Measurements from ENCODE around the gene FILIP1.

Gene FILIP1

DNA sequence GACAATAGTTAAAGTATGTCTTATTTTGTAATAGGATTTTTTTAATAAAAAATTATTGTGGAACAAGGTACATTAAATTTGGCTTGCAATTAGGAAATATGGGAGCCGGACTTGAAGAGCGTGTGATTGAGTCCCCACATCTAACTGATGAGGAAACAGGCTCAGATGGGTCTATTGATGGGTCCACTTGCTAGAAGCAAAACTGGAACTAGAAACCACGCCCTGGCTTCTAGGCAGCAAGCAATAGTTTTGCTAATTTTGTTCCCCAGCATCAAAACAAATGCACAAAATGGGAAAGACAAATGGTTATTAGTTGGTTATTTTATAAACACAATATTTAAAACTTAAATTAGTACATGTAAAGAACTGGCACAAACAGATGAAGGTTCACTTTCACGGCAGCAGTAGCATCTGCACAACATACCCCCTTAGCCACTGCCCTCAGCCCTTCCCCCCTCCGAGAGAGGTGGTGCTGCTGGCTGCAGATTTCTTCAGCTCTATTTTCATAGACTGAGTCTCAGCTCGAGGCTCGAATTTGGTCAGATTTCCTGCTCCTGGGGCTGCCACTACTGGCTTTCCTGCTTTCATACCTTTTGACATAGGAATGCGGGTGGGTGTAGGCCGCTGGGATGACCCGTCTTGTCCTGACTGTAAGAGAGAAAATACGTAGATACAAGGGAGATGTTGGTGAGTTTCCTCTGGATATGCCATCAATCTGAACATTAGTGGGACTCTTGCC is 185.2 kb downstream of the FILIP1 start:
- TF ChIP-seq GATA2 (IDR thresholded peaks at IDR 0.05; ENCODE audit: low read depth, low read length) (no peak), GATA3 (IDR thresholded peaks at IDR 0.05; ENCODE audit: low read depth, low read length) (no peak)

DNA sequence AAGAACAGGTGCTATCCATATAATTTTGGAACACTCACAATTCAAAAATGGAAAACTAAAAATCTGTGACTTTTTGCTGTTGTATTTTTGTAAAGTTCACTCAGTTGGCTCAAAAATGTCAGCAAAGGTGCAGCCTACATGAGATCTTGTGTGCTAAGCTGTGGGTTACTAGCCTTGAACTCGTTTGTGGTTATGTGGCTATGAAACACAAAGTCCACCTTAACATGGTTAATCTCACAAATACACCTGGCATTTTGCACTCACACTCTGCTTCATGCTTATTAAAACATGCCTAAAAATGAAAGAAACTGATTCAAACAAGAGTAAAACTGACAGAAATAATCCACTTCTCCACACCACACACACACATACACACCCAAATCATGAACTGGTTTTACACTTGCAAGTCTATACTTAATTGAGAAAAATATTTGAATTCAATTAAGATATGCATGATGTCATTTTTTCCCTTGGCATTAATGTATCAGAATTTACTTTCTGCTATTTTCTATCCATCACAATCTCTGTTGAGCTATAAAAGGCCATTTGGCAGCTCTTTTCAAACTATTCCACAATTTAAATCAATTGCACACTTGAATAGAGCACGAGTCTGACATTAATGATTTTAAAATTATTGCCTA is 186.1 kb downstream of the FILIP1 start:
- TF ChIP-seq GATA2 (IDR thresholded peaks at IDR 0.05; ENCODE audit: low read depth, low read length) (no peak), GATA3 (IDR thresholded peaks at IDR 0.05; ENCODE audit: low read depth, low read length) (no peak)

DNA sequence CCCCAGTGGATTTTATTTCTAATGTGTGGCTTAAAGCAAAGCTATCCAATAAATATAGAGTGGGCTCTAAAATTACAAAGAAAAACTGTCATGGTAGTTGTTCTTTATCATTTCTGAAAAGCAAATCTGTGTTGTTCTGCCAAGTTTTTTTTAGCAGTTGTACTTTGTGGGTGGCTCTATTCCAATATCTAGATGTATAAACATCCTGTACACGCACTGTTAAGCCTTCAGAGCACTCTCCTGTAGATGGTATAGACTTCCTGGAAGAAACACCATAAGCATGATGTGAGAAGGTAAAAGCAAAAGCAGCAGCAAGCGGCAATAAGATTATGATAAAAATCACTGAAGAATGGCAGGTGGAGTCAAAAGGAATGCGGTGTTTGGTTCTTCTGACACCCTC is 187.5 kb downstream of the FILIP1 start:
- TF ChIP-seq GATA2 (IDR thresholded peaks at IDR 0.05; ENCODE audit: low read depth, low read length) = no peak
- TF ChIP-seq GATA3 (IDR thresholded peaks at IDR 0.05; ENCODE audit: low read depth, low read length) = no peak

DNA sequence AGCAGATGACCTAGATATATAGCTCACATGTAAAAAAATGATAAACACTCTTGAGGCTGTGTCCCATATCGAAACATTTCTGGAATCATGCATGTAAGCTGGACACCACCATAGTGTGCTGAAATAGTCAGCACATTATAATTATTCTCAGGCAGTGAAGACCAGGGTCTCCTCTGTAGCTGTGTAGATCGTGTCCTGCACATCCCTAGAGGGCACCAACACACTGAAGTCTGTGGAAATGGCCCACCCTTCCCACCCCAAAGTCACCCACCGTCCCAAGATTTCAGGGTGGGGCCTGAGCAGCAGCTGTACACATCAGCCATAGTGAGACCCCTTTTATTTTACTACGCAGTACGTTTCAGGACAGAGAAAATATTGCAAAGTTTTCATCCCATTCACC is 188.0 kb downstream of the FILIP1 start:
- TF ChIP-seq GATA2 (IDR thresholded peaks at IDR 0.05; ENCODE audit: low read depth, low read length) (no peak), GATA3 (IDR thresholded peaks at IDR 0.05; ENCODE audit: low read depth, low read length) (no peak)

DNA sequence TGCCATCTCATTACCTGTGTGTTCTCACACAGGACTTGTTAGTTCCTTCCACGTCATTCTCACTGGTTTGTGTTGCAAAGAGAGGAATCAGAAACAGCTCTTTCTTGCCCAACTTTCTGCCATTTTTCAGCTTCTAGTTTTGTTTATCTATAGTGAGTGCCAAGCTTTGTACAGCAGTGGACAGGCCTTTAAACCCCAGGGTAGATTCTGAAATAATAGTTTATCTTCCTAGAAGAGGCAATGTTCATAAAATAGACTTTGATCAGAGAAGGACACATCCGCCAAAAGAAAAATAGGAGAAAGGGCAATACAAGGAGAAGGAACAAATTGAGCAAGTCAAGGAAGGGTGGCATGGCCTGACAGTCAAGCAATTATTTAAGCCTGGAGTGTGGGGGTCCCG is 191.3 kb downstream of the FILIP1 start:
- no peak for TF ChIP-seq GATA2 (IDR thresholded peaks at IDR 0.05; ENCODE audit: low read depth, low read length)
- TF ChIP-seq GATA3 (IDR thresholded peaks at IDR 0.05; ENCODE audit: low read depth, low read length) = no peak

DNA sequence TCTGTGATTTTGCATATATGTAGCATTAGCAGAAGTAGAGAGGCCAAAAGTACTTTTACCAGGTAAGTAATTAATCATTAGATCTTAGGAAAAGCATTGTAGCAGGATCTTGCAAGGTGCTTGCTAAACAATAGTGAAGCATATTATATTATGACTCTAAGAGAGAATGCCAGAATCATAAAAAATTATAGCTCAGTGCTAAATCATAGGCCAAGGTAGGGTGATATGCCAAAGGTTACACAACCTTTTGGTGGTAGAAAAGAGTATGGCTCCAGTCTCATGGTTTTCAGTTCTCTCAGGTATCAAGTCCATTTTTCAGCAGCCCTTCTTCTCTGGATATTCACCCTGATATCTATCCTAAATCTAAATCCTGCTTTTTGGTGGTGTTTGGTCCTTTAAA is 192.1 kb downstream of the FILIP1 start:
- TF ChIP-seq GATA2 (IDR thresholded peaks at IDR 0.05; ENCODE audit: low read depth, low read length) = no peak
- TF ChIP-seq GATA3 (IDR thresholded peaks at IDR 0.05; ENCODE audit: low read depth, low read length) = no peak

DNA sequence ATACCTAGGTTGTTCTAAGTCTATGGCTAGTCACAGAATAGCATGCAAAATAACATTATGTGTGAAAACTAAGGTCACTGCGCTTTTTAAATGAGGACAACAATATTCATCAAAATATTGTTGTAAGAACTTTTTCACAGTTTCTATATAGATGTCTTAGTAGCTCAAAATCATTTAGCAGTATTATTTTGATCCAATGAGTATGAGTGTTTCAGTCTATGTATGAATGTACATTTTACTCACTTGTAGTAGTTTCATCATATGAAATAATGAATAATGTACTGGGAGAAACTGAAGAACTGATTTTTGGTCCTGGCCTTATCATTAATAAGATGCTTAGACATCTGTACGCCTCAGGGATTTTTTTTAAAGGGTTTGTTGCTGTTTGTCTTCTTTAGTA is 192.5 kb downstream of the FILIP1 start:
- TF ChIP-seq GATA3 (IDR thresholded peaks at IDR 0.05; ENCODE audit: low read depth, low read length) (no peak), GATA2 (IDR thresholded peaks at IDR 0.05; ENCODE audit: low read depth, low read length) (no peak)

DNA sequence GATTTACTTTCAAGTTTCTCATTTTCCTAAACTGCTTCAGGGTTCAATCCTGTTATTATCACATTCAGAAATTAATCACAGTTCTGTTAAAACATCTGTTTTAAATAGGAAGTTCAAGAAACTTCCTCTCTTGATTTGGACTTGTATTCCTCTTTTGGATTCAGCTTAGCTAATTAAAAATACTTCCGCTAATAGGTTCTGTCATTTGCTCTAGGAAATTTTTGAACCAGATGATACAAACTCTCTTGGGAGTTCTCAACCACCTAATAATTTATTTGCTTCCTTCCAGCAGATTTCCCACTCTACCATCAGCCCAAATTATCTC is 193.1 kb downstream of the FILIP1 start:
- TF ChIP-seq GATA3 (IDR thresholded peaks at IDR 0.05; ENCODE audit: low read depth, low read length) (no peak), GATA2 (IDR thresholded peaks at IDR 0.05; ENCODE audit: low read depth, low read length) (no peak)

DNA sequence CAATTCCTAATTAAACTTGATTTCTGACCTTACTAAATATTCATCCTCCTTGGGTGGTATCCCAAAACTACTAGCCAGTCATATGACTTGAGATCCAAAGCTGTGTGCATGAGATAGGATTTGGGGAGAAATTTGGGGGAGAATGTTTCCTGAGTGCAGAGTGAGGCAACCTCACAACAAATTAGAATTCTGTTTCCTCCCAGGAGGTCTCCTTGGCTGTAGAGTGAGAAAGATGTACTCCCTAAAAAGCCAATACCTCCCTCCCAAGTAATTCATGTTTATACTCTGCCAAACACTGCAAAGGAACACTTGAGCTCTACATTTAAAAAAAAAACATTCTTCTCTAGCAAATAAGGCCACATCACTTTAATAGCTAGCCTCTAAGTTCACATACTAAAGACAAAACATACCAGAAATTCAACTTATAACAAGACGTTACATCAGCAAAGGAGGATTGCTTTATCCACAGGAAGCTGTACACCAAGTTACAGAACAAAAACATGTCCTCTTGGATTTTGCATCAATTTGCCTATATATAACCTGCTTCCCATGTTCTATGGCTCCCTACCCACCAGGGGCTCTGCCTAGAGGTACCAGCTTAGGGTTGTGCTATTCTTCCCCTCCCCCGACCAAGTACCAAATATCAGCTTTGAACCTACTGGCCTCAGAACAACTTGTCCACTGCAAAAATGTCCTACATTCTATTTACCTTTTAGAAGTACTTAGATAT is 193.6 kb downstream of the FILIP1 start:
- TF ChIP-seq GATA3 (IDR thresholded peaks at IDR 0.05; ENCODE audit: low read depth, low read length) (no peak), GATA2 (IDR thresholded peaks at IDR 0.05; ENCODE audit: low read depth, low read length) (no peak)

DNA sequence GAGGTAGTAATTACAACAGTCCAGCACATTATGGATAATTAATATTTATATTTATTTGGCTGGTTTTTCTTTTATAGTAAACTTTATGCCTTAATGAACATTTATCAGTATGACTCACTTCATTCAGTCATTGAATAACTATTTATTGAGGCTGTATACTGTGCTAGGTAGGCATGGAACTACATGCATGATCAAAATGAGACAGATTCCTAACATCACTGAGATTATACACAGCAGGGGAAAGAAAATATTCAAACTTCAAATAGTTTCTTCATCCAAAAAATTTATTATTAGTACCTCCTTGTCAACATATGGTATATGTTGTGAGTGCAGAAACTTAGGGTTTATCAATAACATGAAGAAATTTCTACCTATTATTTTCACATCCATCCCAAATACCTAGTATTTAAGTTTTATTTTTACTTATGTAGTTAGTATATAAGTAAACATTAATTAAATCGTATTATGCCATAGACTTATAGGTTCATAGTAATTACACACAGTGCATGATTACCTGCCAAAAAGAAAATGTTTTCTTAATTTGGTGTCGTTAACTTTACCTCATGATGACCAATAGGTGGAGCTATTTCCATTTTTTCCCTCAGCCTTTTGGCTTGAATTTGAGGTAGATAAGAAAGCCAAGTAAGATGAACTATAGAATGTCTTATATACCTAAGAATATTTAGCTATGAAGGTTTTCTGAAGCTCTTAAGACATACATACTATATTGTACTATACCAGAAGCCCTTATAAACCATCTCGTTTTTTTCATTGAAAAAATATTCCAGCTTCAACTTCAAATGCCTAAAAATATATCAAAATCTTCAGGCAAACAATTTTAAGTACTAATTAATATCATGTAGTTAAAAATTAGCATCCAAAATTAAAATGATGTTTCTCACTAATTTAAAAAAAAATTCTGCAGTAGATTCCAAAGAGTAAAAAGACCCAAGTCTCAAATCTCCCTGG is 196.5 kb downstream of the FILIP1 start:
- TF ChIP-seq GATA2 (IDR thresholded peaks at IDR 0.05; ENCODE audit: low read depth, low read length) (no peak), GATA3 (IDR thresholded peaks at IDR 0.05; ENCODE audit: low read depth, low read length) (no peak)

DNA sequence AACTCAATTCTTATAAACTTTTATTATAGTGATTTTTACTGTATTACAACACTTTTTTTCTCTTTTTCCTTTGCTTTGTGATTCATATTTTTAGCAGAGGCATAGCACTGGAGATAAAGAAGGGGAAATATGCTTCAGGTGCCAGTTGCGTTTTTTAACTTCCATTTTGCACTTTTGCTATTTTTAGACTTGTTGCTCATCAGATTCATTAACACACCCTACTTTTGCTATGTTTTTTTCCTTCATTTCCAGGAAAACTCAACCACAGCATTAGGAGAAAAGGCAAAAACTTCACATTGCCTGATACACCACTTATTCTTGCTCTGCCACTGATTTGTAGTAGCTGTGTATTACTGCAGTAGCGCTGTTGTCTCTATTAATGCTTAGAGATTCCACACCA is 201.0 kb downstream of the FILIP1 start:
- TF ChIP-seq GATA2 (IDR thresholded peaks at IDR 0.05; ENCODE audit: low read depth, low read length) (no peak), GATA3 (IDR thresholded peaks at IDR 0.05; ENCODE audit: low read depth, low read length) (no peak)

DNA sequence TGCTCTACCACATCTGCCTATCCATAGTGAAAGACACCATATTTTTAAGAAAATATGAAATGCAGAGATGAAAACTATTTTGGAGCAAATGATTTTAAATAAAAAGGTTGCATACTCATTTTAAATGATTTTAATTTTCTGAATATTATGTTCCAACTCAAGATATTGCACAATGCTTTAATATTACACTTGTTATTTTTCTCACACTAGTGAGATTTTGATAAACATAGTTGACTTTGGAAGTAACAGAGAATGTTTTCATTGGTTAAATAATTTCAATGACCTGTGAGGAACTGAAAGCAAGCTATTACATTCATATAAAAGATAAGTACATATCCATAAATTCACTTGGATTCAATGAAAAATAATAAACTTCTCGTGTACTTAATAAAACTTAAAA is 201.9 kb downstream of the FILIP1 start:
- TF ChIP-seq GATA2 (IDR thresholded peaks at IDR 0.05; ENCODE audit: low read depth, low read length) (no peak), GATA3 (IDR thresholded peaks at IDR 0.05; ENCODE audit: low read depth, low read length) (no peak)

DNA sequence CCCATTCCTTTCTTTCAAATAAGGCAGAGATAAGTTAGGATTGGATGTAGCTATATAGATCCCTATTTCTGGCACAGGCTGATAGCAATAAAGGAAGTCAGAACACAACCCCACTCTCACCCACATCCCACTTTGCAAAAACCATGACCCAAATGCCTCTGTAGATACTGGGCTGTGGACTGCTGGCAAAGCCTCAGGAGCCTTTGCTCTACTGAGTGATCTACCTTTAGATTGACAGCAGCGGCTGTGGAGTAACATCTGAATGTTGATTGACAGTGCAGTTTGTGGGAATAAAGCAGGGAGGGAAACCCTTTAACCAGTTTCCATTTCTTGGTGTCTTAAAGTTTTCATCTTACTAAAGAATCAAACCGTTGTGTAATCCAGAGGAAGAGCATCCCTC is 202.3 kb downstream of the FILIP1 start:
- TF ChIP-seq GATA2 (IDR thresholded peaks at IDR 0.05; ENCODE audit: low read depth, low read length) (no peak), GATA3 (IDR thresholded peaks at IDR 0.05; ENCODE audit: low read depth, low read length) (no peak)
